ENCODE measurements around the gene NUS1.

- no peak for TF ChIP-seq CTCF (IDR thresholded peaks at IDR 0.05)
- no peak for TF ChIP-seq EP300 (IDR thresholded peaks at IDR 0.05)
Measured at GRCh38 chr6:117668736-117669135, 6.5 kb upstream of the NUS1 start.
